Endodermal cell (in vitro differentiated cells): ENCODE measurements around the gene PRPF40B. TPM values are rescaled to one million over a fixed set of nuclear protein-coding genes. Genes with fewer than 3 reads are reported as not detected.

Source experiments
- DNase-seq: peaks from one replicate; pipeline ENCODE4 v3.0.0-alpha.2; 2017
- H3K27ac ChIP-seq: 2 replicates; pipeline ENCODE4 v1.5.1; 2013; ENCODE audit warnings: mild to moderate bottlenecking, low read depth, low read length, moderate library complexity
- H3K27me3 ChIP-seq: 2 replicates; pipeline ENCODE4 v1.6.1; 2013; ENCODE audit warnings: mild to moderate bottlenecking, low read length, moderate library complexity; ENCODE audit not compliant: insufficient read depth, control insufficient read depth, poor library complexity, severe bottlenecking
- H3K36me3 ChIP-seq: 2 replicates; pipeline ENCODE4 v1.7.0; 2013; ENCODE audit warnings: mild to moderate bottlenecking, low read length, moderate library complexity; ENCODE audit not compliant: control insufficient read depth, insufficient read depth
- H3K4me1 ChIP-seq: one replicate; pipeline ENCODE4 v1.7.0; 2013; ENCODE audit warnings: low read length; ENCODE audit not compliant: control insufficient read depth, insufficient read depth
- H3K4me3 ChIP-seq: 2 replicates; pipeline ENCODE4 v1.5.1; 2013; ENCODE audit warnings: mild to moderate bottlenecking, low read length, moderate library complexity
- H3K9ac ChIP-seq: 2 replicates; pipeline ENCODE4 v1.6.1; 2013; ENCODE audit warnings: mild to moderate bottlenecking, low read length, moderate library complexity; ENCODE audit not compliant: poor library complexity, severe bottlenecking; ENCODE audit errors: extremely low read depth
- H3K9me3 ChIP-seq: 2 replicates; pipeline ENCODE4 v1.6.1; 2013; ENCODE audit warnings: mild to moderate bottlenecking, low read length, moderate library complexity; ENCODE audit not compliant: control insufficient read depth
- H3K27ac Mint-ChIP-seq: 2 replicates; pipeline ENCODE4 v1.8.0; 2020; ENCODE audit warnings: mixed read lengths
- H3K27me3 Mint-ChIP-seq: 2 replicates; pipeline ENCODE4 v1.8.0; 2021; ENCODE audit warnings: mild to moderate bottlenecking, mixed read lengths; ENCODE audit not compliant: insufficient read depth
- H3K36me3 Mint-ChIP-seq: 2 replicates; pipeline ENCODE4 v1.8.0; 2020; ENCODE audit warnings: low read depth, mixed read lengths
- H3K4me1 Mint-ChIP-seq: 2 replicates; pipeline ENCODE4 v1.8.0; 2020; ENCODE audit warnings: mixed read lengths
- H3K4me3 Mint-ChIP-seq: 2 replicates; pipeline ENCODE4 v1.8.0; 2020; ENCODE audit warnings: mild to moderate bottlenecking, moderate library complexity, mixed read lengths
- H3K9me3 Mint-ChIP-seq: 2 replicates; pipeline ENCODE4 v1.8.0; 2020; ENCODE audit warnings: mild to moderate bottlenecking, mixed read lengths
- WGBS, 2 experiments: methylation state at CpG; one replicate each; pipeline versions ENCODE4 v1.1.5 to v1.1.7; 2013; ENCODE audit warnings: missing lambda C conversion rate in 2 of 2, mixed read lengths in 1 of 2; ENCODE audit not compliant: insufficient coverage in 1 of 2, insufficient read length in 1 of 2; 5-methylcytosine and 5-hydroxymethylcytosine counted together
- total RNA-seq, 2 donors: library from RNA; stranded (reverse); fragmentation: NEBNext Ultra II Directional in 1 of 2; extraction: Animal tissue kit (Norgen Biotek cat#: 25700) in 1 of 2; gene quantifications; 2 replicates in 1 of 2; 3 replicates in 1 of 2; pipeline ENCODE4 v1.2.1, GENCODE V29; 2021
- TF ChIP-seq, protein P1 (sequence below): fragments of 200-600 bp; sonication (generic); conservative IDR thresholded peaks from 2 replicates; pipeline ENCODE4 v1.5.0; 2021; ENCODE audit warnings: antibody characterized with exemption, mild to moderate bottlenecking

Gene PRPF40B
- total RNA-seq, 2 donors from 2014 or later = 33.8 to 45.6 TPM

GRCh38 chr12:49580572-49581535 is 42.5 kb upstream of the PRPF40B start:
- DNase-seq = peak; percentile 99
- no peak overlapping the region for H3K4me3 ChIP-seq
- H3K27me3 ChIP-seq = no peaks in the 10 kb centered on the region
- WGBS, 2 experiments = 27 to 32% methylated on average over 6 to 8 of the region's 8 CpGs
- no peaks in the 10 kb centered on the region for H3K4me1 ChIP-seq
- no peaks in the 10 kb centered on the region for H3K9me3 ChIP-seq
- H3K9ac ChIP-seq = no peak overlapping the region
- no peaks in the 10 kb centered on the region for H3K27me3 Mint-ChIP-seq
- no peaks in the 10 kb centered on the region for H3K9me3 Mint-ChIP-seq
- no peak overlapping the region for H3K4me3 Mint-ChIP-seq
- H3K4me1 Mint-ChIP-seq = peaks cover 9% of the 10 kb centered on the region
- TF ChIP-seq, protein P1, sequence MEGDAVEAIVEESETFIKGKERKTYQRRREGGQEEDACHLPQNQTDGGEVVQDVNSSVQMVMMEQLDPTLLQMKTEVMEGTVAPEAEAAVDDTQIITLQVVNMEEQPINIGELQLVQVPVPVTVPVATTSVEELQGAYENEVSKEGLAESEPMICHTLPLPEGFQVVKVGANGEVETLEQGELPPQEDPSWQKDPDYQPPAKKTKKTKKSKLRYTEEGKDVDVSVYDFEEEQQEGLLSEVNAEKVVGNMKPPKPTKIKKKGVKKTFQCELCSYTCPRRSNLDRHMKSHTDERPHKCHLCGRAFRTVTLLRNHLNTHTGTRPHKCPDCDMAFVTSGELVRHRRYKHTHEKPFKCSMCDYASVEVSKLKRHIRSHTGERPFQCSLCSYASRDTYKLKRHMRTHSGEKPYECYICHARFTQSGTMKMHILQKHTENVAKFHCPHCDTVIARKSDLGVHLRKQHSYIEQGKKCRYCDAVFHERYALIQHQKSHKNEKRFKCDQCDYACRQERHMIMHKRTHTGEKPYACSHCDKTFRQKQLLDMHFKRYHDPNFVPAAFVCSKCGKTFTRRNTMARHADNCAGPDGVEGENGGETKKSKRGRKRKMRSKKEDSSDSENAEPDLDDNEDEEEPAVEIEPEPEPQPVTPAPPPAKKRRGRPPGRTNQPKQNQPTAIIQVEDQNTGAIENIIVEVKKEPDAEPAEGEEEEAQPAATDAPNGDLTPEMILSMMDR = peak; percentile 95
- peak overlapping the region; percentile 65 for H3K27ac ChIP-seq
- peaks cover 4% of the 10 kb centered on the region for H3K36me3 ChIP-seq
- peak overlapping the region; percentile 52 for H3K27ac Mint-ChIP-seq
- peaks cover 18% of the 10 kb centered on the region for H3K36me3 Mint-ChIP-seq

GRCh38 chr12:49582201-49582600 is 41.2 kb upstream of the PRPF40B start:
- Mint-ChIP-seq H3K27ac (no peak overlapping the region), H3K4me1 (peaks cover 9% of the 10 kb centered on the region), H3K9me3 (no peaks in the 10 kb centered on the region), H3K27me3 (no peaks in the 10 kb centered on the region), H3K36me3 (peaks cover 16% of the 10 kb centered on the region), H3K4me3 (no peak overlapping the region)
- Histone ChIP-seq H3K9me3 (no peaks in the 10 kb centered on the region), H3K4me3 (no peak overlapping the region), H3K27me3 (no peaks in the 10 kb centered on the region), H3K36me3 (peaks cover 5% of the 10 kb centered on the region), H3K9ac (no peak overlapping the region), H3K4me1 (no peaks in the 10 kb centered on the region), H3K27ac (no peak overlapping the region)
- no peak for DNase-seq
- 33% methylated on average over 1 of the region's 1 CpG; no CpG with 5 or more reads in 1 of the 2 experiments for WGBS, 2 experiments
- TF ChIP-seq, protein P1 = no peak

- Mint-ChIP-seq H3K36me3 (peaks cover 16% of the 10 kb centered on the region), H3K4me3 (no peak overlapping the region), H3K27me3 (no peaks in the 10 kb centered on the region), H3K27ac (no peak overlapping the region), H3K4me1 (peaks cover 9% of the 10 kb centered on the region), H3K9me3 (no peaks in the 10 kb centered on the region)
- H3K27ac ChIP-seq = no peak overlapping the region
- no peak overlapping the region for H3K4me3 ChIP-seq
- WGBS, 2 experiments = 89 to 100% methylated on average over 2 to 4 of the region's 4 CpGs
- H3K4me1 ChIP-seq = no peaks in the 10 kb centered on the region
- no peak overlapping the region for H3K9ac ChIP-seq
- H3K27me3 ChIP-seq = no peaks in the 10 kb centered on the region
- DNase-seq = no peak
- TF ChIP-seq, protein P1 = no peak
- peaks cover 5% of the 10 kb centered on the region for H3K36me3 ChIP-seq
- H3K9me3 ChIP-seq = no peaks in the 10 kb centered on the region
Observed at GRCh38 chr12:49582850-49583249, 40.5 kb upstream of the PRPF40B start.
